H9 (cell line): ENCODE data around the gene EP300. TPM values are rescaled to one million over a fixed set of nuclear protein-coding genes. Genes with fewer than 3 reads are reported as not detected.

Source experiments
- DNase-seq: peaks from one replicate; pipeline ENCODE4 v3.0.0-alpha.2; 2017
- H2AFZ ChIP-seq: one replicate; pipeline ENCODE4 v1.6.1; 2013; ENCODE audit warnings: mild to moderate bottlenecking, low read length, control low read depth, moderate library complexity
- H2AK5ac ChIP-seq: 2 replicates; pipeline ENCODE4 v1.6.1; 2013; ENCODE audit warnings: low read length, control low read depth, mixed read lengths; ENCODE audit not compliant: insufficient read length
- H2BK120ac ChIP-seq: one replicate; pipeline ENCODE4 v1.6.1; 2013; ENCODE audit warnings: low read depth, mild to moderate bottlenecking, low read length, control low read depth, inconsistent platforms; ENCODE audit not compliant: poor library complexity, severe bottlenecking
- H2BK12ac ChIP-seq: 2 replicates; pipeline ENCODE4 v1.6.1; 2013; ENCODE audit warnings: low read length, control low read depth, mixed read lengths, low read depth; ENCODE audit not compliant: insufficient read length
- H2BK15ac ChIP-seq: 2 replicates; pipeline ENCODE4 v1.6.1; 2013; ENCODE audit warnings: low read depth, low read length, control low read depth
- H2BK20ac ChIP-seq: one replicate; pipeline ENCODE4 v1.6.1; 2013; ENCODE audit warnings: low read depth, mild to moderate bottlenecking, low read length, control low read depth, inconsistent platforms; ENCODE audit not compliant: poor library complexity, severe bottlenecking
- H2BK5ac ChIP-seq: 2 replicates; pipeline ENCODE4 v1.6.1; 2013; ENCODE audit warnings: low read length, control low read depth, mixed read lengths; ENCODE audit not compliant: insufficient read length
- H3K14ac ChIP-seq: 2 replicates; pipeline ENCODE4 v1.6.1; 2013; ENCODE audit warnings: low read length, control low read depth; ENCODE audit not compliant: insufficient read depth
- H3K18ac ChIP-seq: 2 replicates; pipeline ENCODE4 v1.6.1; 2013; ENCODE audit warnings: low read depth, mild to moderate bottlenecking, mixed read lengths, low read length, control low read depth; ENCODE audit not compliant: insufficient read length
- H3K23ac ChIP-seq: 2 replicates; pipeline ENCODE4 v1.6.1; 2013; ENCODE audit warnings: low read length, control low read depth, mixed read lengths, low read depth; ENCODE audit not compliant: insufficient read length
- H3K23me2 ChIP-seq: 2 replicates; pipeline ENCODE4 v1.6.1; 2013; ENCODE audit warnings: low read depth, mild to moderate bottlenecking, mixed read lengths, low read length, control low read depth; ENCODE audit not compliant: insufficient read length, poor library complexity, severe bottlenecking
- H3K27ac ChIP-seq: 2 replicates; pipeline ENCODE4 v1.5.1; 2013; ENCODE audit warnings: low read length, control low read depth, mixed read lengths, low read depth; ENCODE audit not compliant: insufficient read length
- H3K27me3 ChIP-seq: 2 replicates; pipeline ENCODE4 v1.6.1; 2013; ENCODE audit warnings: low read length, control low read depth, inconsistent platforms; ENCODE audit not compliant: insufficient read depth
- H3K4ac ChIP-seq: 2 replicates; pipeline ENCODE4 v1.6.1; 2013; ENCODE audit warnings: low read depth, mild to moderate bottlenecking, control low read depth, inconsistent platforms, low read length, moderate library complexity
- H3K4me1 ChIP-seq: 2 replicates; pipeline ENCODE4 v1.6.1; 2013; ENCODE audit warnings: low read length, control low read depth, inconsistent platforms; ENCODE audit not compliant: insufficient read depth
- H3K4me2 ChIP-seq: 2 replicates; pipeline ENCODE4 v1.6.1; 2013; ENCODE audit warnings: low read length, control low read depth, mixed read lengths; ENCODE audit not compliant: insufficient read length, insufficient read depth
- H3K56ac ChIP-seq: 2 replicates; pipeline ENCODE4 v1.6.1; 2013; ENCODE audit warnings: low read depth, mild to moderate bottlenecking, mixed read lengths, low read length, control low read depth; ENCODE audit not compliant: insufficient read length
- H3K79me1 ChIP-seq: 2 replicates; pipeline ENCODE4 v1.6.1; 2013; ENCODE audit warnings: low read depth, mild to moderate bottlenecking, moderate library complexity, low read length, control low read depth, inconsistent platforms; ENCODE audit not compliant: insufficient read depth, poor library complexity, severe bottlenecking
- H3K79me2 ChIP-seq: 2 replicates; pipeline ENCODE4 v1.6.1; 2013; ENCODE audit warnings: low read length, control low read depth, inconsistent platforms; ENCODE audit not compliant: insufficient read depth
- H3K9ac ChIP-seq: 2 replicates; pipeline ENCODE4 v1.6.1; 2013; ENCODE audit warnings: low read length, control low read depth, mixed read lengths; ENCODE audit not compliant: insufficient read length; ENCODE audit errors: extremely low read depth
- H3K9me3 ChIP-seq: one replicate; pipeline ENCODE4 v1.6.1; 2013; ENCODE audit warnings: low read depth, low read length, inconsistent platforms; ENCODE audit not compliant: control insufficient read depth
- H3T11ph ChIP-seq: one replicate; pipeline ENCODE4 v1.6.1; 2013; ENCODE audit warnings: mild to moderate bottlenecking, low read length, control low read depth, inconsistent platforms
- H4K20me1 ChIP-seq: one replicate; pipeline ENCODE4 v1.6.1; 2013; ENCODE audit not compliant: control insufficient read depth, insufficient read length, insufficient read depth
- H4K5ac ChIP-seq: 2 replicates; pipeline ENCODE4 v1.6.1; 2013; ENCODE audit warnings: low read depth, mild to moderate bottlenecking, mixed read lengths, low read length, control low read depth; ENCODE audit not compliant: insufficient read length
- H4K8ac ChIP-seq: replicated peaks from 2 replicates; pipeline ENCODE4 v1.6.1; 2013; ENCODE audit warnings: low read length, control low read depth, mixed read lengths, low read depth; ENCODE audit not compliant: insufficient read length
- H4K91ac ChIP-seq: 2 replicates; pipeline ENCODE4 v1.6.1; 2013; ENCODE audit warnings: low read depth, mild to moderate bottlenecking, moderate library complexity, mixed read lengths, low read length, control low read depth; ENCODE audit not compliant: insufficient read length
- H3K27ac Mint-ChIP-seq, 3 experiments: 2 replicates in 2 of 3; 3 replicates in 1 of 3; pipeline ENCODE4 v1.8.0; 2020 to 2021; ENCODE audit warnings: mixed read lengths in 3 of 3, mild to moderate bottlenecking in 1 of 3, moderate library complexity in 1 of 3
- H3K27me3 Mint-ChIP-seq: 2 replicates; pipeline ENCODE4 v1.8.0; 2021; ENCODE audit warnings: low read depth, mild to moderate bottlenecking, moderate library complexity, mixed read lengths
- H3K36me3 Mint-ChIP-seq, 3 experiments: 2 replicates in 2 of 3; 3 replicates in 1 of 3; pipeline ENCODE4 v1.8.0; 2020 to 2021; ENCODE audit warnings: low read depth in 3 of 3, mixed read lengths in 3 of 3; ENCODE audit not compliant: insufficient read depth in 1 of 3
- H3K4me1 Mint-ChIP-seq, 2 experiments: 2 replicates each; pipeline ENCODE4 v1.8.0; 2020; ENCODE audit warnings: mixed read lengths in 2 of 2
- H3K4me3 Mint-ChIP-seq, 2 experiments: 2 replicates in 1 of 2; 3 replicates in 1 of 2; pipeline ENCODE4 v1.8.0; 2020 to 2021; ENCODE audit warnings: mild to moderate bottlenecking in 2 of 2, mixed read lengths in 2 of 2, moderate library complexity in 1 of 2
- H3K9me3 Mint-ChIP-seq, 2 experiments: 2 replicates in 1 of 2; 3 replicates in 1 of 2; pipeline ENCODE4 v1.8.0; 2020; ENCODE audit warnings: mild to moderate bottlenecking in 2 of 2, mixed read lengths in 2 of 2, moderate library complexity in 1 of 2
- CTCF ChIP-seq: fragments of 200-600 bp; sonication (generic); conservative IDR thresholded peaks from 3 replicates; pipeline ENCODE4 v1.8.0; 2021; ENCODE audit warnings: antibody characterized with exemption, mild to moderate bottlenecking
- WGBS: extraction: QIAGEN DNeasy Blood & Tissue Kit; methylation state at CpG from one replicate; pipeline ENCODE4 v1.1.7; 2013; ENCODE audit warnings: missing lambda C conversion rate, low lambda C conversion rate, mixed read lengths; ENCODE audit not compliant: insufficient read length; ENCODE audit errors: extremely low coverage; 5-methylcytosine and 5-hydroxymethylcytosine counted together
- total RNA-seq: library from RNA; stranded (reverse); gene quantifications from 2 replicates; pipeline ENCODE4 v1.2.1, GENCODE V29; 2021

Gene EP300
- total RNA-seq, 1 experiment from 2014 or later: 136 TPM

GRCh38 chr22:41229215-41229614, 136.8 kb downstream of the EP300 start:
- no peak for DNase-seq

More at GRCh38 chr22:41229215-41229614, 136.8 kb downstream of the EP300 start:
- no peak overlapping the region for H3K23ac ChIP-seq
- H3K27me3 ChIP-seq: no peaks in the 10 kb centered on the region; the same call in 1 of the 2 replicates
- H3K4me1 Mint-ChIP-seq: no peaks in the 10 kb centered on the region
- H4K91ac ChIP-seq: no peak overlapping the region
- H3T11ph ChIP-seq: no peak overlapping the region
- no peaks in the 10 kb centered on the region for H3K79me2 ChIP-seq
- H3K36me3 Mint-ChIP-seq: peaks cover 9 to 59% (median 34%) of the 10 kb centered on the region in 3 experiments; a peak in 6 of 7 replicates
- H3K56ac ChIP-seq: no peak overlapping the region
- H3K14ac ChIP-seq: no peak overlapping the region
- WGBS: no CpG with 5 or more reads among the region's 6 CpGs
- no peaks in the 10 kb centered on the region for H4K20me1 ChIP-seq
- H3K27ac Mint-ChIP-seq: no peak overlapping the region
- no peaks in the 10 kb centered on the region for H3K4me1 ChIP-seq
- no peak overlapping the region for H3K18ac ChIP-seq
- no peak overlapping the region for H3K4me2 ChIP-seq
- no peak overlapping the region for H3K4me3 Mint-ChIP-seq
- H2AFZ ChIP-seq: no peak overlapping the region
- TF ChIP-seq CTCF: no peak
- H2BK15ac ChIP-seq: no peak overlapping the region
- no peak overlapping the region for H3K9ac ChIP-seq
- H3K9me3 ChIP-seq: no peaks in the 10 kb centered on the region
- H3K23me2 ChIP-seq: no peaks in the 10 kb centered on the region
- H2BK12ac ChIP-seq: no peak overlapping the region
- H4K8ac ChIP-seq: no peak overlapping the region
- no peak overlapping the region for H4K5ac ChIP-seq
- no peak overlapping the region for H3K4ac ChIP-seq
- no peak overlapping the region for H3K27ac ChIP-seq
- no peak overlapping the region for H2BK20ac ChIP-seq
- no peaks in the 10 kb centered on the region for H3K79me1 ChIP-seq
- no peak overlapping the region for H2AK5ac ChIP-seq
- no peak overlapping the region for H2BK120ac ChIP-seq
- H2BK5ac ChIP-seq: no peak overlapping the region
- no peaks in the 10 kb centered on the region for H3K27me3 Mint-ChIP-seq
- no peaks in the 10 kb centered on the region for H3K9me3 Mint-ChIP-seq

Other genes with a start within 250 kb of the EP300 start
- 345 and 353 TPM in 2 replicates for gene ST13, start 236.0 kb upstream of the EP300 start, total RNA-seq
- 17.1 and 18.3 TPM in 2 replicates for gene XPNPEP3, start 235.4 kb upstream of the EP300 start, total RNA-seq
- not detected in 2 replicates for gene DNAJB7, start 230.5 kb upstream of the EP300 start, total RNA-seq
- gene RBX1, start 141.2 kb upstream of the EP300 start, total RNA-seq: 79.1 and 85.6 TPM in 2 replicates
- gene L3MBTL2, start 112.7 kb downstream of the EP300 start, total RNA-seq: 33.6 and 34.9 TPM in 2 replicates
- 1.3 and 1.6 TPM in 2 replicates for gene CHADL, start 148.3 kb downstream of the EP300 start, total RNA-seq
- 130 and 139 TPM in 2 replicates for gene RANGAP1, start 193.6 kb downstream of the EP300 start, total RNA-seq
- 67.0 and 69.3 TPM in 2 replicates for gene ZC3H7B, start 208.9 kb downstream of the EP300 start, total RNA-seq